ENCODE measurements around the gene SF3B2. TPM values are rescaled to one million over a fixed set of nuclear protein-coding genes. Genes with fewer than 3 reads are reported as not detected.

The SF3B2 gene
- total RNA-seq, 1 donor from 2014 or later = 216 TPM

DNA sequence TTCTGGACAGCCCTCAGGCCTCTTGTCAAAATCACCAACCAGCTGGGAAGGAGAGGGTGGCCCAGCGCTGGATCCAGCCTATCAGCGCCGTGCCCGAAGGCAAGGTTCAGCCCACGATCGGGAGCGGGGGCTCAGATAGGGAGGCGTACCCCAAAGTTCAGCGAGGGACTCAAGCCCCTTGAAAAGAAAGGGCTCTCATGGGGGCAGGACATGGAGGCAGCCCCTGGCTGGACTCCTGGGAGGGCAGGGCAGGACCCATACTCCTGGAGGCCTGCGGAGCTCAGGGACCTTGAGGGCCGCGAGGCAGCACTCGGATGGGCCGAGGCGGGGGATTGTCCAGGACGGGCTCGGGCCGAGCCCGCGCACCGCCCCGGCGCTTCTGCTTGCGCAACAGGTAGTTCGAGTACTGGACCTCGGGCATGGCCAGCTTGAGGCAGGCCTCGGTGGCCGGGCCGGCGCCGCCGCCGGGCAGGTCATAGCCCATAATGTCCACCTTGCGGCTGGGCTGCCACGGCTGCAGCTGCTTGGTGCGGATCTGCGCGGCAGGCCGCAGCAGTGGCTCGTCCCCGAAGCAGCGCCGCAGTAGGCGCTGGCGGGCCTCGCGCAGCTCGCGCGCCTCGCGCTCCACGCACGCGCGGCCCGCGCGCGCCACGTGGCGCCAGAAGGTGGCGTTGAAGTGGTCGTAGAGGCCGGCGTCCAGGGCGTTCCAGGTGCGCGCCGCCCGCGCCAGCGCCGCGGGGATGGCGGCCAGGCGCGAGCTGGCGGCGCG lies 9.8 kb upstream of the SF3B2 start:
- no peaks in the 10 kb centered on the region for H3K27me3 Mint-ChIP-seq
- H3K9me3 Mint-ChIP-seq (ENCODE audit: low read depth) = peaks cover under 1% of the 10 kb centered on the region
- no peak for DNase-seq (ENCODE audit: low spot score, unreplicated experiment)
- TF ChIP-seq, protein P1, sequence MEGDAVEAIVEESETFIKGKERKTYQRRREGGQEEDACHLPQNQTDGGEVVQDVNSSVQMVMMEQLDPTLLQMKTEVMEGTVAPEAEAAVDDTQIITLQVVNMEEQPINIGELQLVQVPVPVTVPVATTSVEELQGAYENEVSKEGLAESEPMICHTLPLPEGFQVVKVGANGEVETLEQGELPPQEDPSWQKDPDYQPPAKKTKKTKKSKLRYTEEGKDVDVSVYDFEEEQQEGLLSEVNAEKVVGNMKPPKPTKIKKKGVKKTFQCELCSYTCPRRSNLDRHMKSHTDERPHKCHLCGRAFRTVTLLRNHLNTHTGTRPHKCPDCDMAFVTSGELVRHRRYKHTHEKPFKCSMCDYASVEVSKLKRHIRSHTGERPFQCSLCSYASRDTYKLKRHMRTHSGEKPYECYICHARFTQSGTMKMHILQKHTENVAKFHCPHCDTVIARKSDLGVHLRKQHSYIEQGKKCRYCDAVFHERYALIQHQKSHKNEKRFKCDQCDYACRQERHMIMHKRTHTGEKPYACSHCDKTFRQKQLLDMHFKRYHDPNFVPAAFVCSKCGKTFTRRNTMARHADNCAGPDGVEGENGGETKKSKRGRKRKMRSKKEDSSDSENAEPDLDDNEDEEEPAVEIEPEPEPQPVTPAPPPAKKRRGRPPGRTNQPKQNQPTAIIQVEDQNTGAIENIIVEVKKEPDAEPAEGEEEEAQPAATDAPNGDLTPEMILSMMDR (IDR thresholded peaks at IDR 0.05; ENCODE audit: unreplicated experiment) = no peak
- peaks cover 5% of the 10 kb centered on the region for H3K4me1 Mint-ChIP-seq (ENCODE audit: low read depth)
- H3K36me3 Mint-ChIP-seq (ENCODE audit: insufficient read depth) = no peaks in the 10 kb centered on the region
- H3K4me3 Mint-ChIP-seq (ENCODE audit: low read depth) = no peak overlapping the region
- H3K27ac Mint-ChIP-seq = no peak overlapping the region

DNA sequence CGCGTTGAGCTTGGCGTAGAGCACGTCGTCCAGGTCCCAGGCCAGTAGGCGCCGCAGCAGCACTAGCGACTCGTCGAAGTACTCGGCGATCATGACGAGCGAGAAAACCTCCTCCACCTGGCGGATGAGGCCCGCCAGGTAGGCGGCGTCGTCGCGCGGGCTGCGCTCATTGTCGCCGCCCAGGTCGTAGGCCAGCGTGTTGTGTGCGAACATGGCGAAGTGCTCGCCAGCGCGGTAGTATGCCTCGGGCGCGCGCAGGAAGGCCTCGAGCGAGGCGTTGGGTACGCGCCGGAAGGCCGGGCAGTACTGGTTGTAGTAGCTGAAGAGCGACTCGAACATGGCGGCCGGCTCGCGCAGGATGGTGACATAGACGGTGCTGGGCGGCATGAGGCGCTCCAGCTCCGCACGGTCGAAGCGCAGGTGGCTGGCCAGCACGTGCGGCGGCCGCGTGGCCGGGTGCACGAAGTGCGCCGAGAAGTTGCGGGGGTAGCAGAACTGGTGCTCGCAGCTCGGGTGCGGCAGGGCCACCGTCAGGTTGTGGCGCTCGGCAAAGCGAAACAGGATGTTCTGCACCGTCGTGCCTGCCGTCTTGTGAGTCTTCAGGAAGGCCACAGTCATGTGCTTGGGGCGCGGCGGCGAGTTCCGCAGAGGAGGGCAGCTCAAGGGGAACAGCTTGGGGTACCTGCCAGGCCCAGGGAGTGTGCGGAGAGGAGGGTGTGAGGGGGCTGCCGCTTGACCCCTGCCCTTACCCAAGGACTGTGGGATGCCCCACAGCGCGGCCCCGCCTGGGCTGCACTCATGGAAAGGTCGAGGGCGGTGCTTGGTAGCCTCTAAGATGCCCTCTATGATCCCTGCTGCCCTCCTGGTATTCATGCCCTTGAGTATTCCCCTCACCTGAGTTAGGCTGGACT lies 8.9 kb upstream of the SF3B2 start:
- no peaks in the 10 kb centered on the region for H3K27me3 Mint-ChIP-seq

DNA sequence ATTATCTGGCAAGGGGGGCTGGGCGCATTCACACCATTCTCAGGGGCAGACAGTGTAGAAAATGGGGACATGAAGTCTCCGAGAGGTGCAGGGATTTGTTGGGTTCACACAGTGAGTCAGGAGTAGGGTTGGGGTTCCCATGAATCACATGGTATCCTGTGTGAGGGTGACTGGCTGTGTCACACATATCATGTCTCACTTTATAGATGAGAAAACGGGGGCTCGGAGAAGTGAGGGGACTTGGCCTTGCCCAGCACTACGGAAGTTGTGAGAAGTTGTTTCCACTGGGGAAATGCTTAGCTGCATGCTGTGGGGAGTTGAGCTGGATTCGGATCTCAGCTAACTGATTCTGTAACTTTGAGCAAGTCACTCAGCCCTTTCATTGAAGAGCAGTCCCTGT lies 7.4 kb upstream of the SF3B2 start:
- no peaks in the 10 kb centered on the region for H3K27me3 Mint-ChIP-seq
- TF ChIP-seq, protein P1 (IDR thresholded peaks at IDR 0.05; ENCODE audit: unreplicated experiment) = no peak
- H3K9me3 Mint-ChIP-seq (ENCODE audit: low read depth) = no peaks in the 10 kb centered on the region
- H3K36me3 Mint-ChIP-seq (ENCODE audit: insufficient read depth) = no peaks in the 10 kb centered on the region
- H3K27ac Mint-ChIP-seq = peak overlapping the region; percentile 1
- no peak overlapping the region for H3K4me3 Mint-ChIP-seq (ENCODE audit: low read depth)
- DNase-seq (ENCODE audit: low spot score, unreplicated experiment) = no peak
- H3K4me1 Mint-ChIP-seq (ENCODE audit: low read depth) = peaks cover 11% of the 10 kb centered on the region

More for the DNA sequence above, 8.9 kb upstream of the SF3B2 start:
- no peak for DNase-seq (ENCODE audit: low spot score, unreplicated experiment)
- H3K9me3 Mint-ChIP-seq (ENCODE audit: low read depth) = no peaks in the 10 kb centered on the region
- H3K36me3 Mint-ChIP-seq (ENCODE audit: insufficient read depth) = no peaks in the 10 kb centered on the region
- H3K27ac Mint-ChIP-seq = no peak overlapping the region
- H3K4me3 Mint-ChIP-seq (ENCODE audit: low read depth) = no peak overlapping the region
- H3K4me1 Mint-ChIP-seq (ENCODE audit: low read depth) = peaks cover 6% of the 10 kb centered on the region
- TF ChIP-seq, protein P1 (IDR thresholded peaks at IDR 0.05; ENCODE audit: unreplicated experiment) = no peak

DNA sequence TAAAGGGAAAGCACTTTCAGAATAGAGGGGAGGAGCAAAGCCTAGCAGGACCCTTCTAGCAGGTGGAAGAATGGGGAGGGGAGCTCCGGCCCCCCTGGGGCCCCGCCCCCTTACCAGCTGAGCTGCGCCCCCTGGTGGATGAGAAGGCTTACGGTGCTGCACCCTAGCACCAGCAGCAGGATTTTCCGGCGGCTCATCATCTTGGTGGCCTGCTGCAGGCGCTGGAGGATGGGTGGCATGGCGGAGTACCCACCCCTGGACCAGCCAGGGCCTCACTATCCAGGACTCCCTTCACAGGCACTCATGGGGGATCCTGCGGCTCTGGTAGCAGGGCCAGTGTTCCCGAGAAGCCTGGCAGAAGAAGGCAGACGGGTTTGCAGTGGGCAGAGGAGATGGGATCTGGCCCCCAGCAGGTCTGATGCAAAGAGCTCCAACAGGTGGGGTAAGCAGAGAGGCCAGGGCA lies 7.0 kb upstream of the SF3B2 start:
- peak; percentile 88 for DNase-seq (ENCODE audit: low spot score, unreplicated experiment)
- TF ChIP-seq, protein P1 (IDR thresholded peaks at IDR 0.05; ENCODE audit: unreplicated experiment) = peak; percentile 96
- Mint-ChIP-seq H3K27me3 (no peaks in the 10 kb centered on the region), H3K36me3 (ENCODE audit: insufficient read depth) (no peaks in the 10 kb centered on the region), H3K4me1 (ENCODE audit: low read depth) (peaks cover 12% of the 10 kb centered on the region), H3K9me3 (ENCODE audit: low read depth) (no peaks in the 10 kb centered on the region), H3K4me3 (ENCODE audit: low read depth) (no peak overlapping the region), H3K27ac (no peak overlapping the region)

DNA sequence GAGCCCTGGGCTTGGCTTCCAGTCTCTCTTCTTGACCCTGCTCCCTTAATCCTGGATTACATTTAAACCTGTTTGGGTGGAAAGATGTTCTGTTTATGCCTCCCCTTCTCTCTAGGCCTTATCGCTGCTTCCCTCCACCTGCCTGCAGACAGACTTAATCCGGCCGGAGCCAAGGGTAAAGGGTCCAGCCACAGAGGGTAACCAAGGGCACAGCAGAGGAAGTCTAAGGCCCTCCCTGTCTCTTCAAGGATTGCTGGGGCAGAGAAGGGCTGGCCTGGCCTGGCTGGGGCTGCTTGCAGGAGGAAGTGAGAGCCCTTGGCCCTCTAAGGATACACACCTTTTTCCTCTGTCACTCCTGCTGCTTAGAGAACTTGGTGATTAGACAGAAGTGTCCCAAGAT lies 5.3 kb upstream of the SF3B2 start:
- H3K9me3 Mint-ChIP-seq (ENCODE audit: low read depth) = no peaks in the 10 kb centered on the region
- TF ChIP-seq, protein P1 (IDR thresholded peaks at IDR 0.05; ENCODE audit: unreplicated experiment) = no peak
- H3K27ac Mint-ChIP-seq = no peak overlapping the region
- H3K36me3 Mint-ChIP-seq (ENCODE audit: insufficient read depth) = no peaks in the 10 kb centered on the region
- DNase-seq (ENCODE audit: low spot score, unreplicated experiment) = no peak
- no peaks in the 10 kb centered on the region for H3K27me3 Mint-ChIP-seq
- H3K4me3 Mint-ChIP-seq (ENCODE audit: low read depth) = no peak overlapping the region
- H3K4me1 Mint-ChIP-seq (ENCODE audit: low read depth) = peaks cover 23% of the 10 kb centered on the region
